CD14-positive monocyte (primary cell): ENCODE measurements around the gene EYA3. TPM values are rescaled to one million over a fixed set of nuclear protein-coding genes. Genes with fewer than 3 reads are reported as not detected.

Source experiments
- DNase-seq, 3 donors: peaks; one replicate each; pipeline ENCODE4 v3.0.0-alpha.2; 2011 to 2022
- H2AFZ ChIP-seq: 2 replicates; pipeline ENCODE4 v1.6.0; 2012; ENCODE audit warnings: mild to moderate bottlenecking, low read depth, low read length, inconsistent platforms; ENCODE audit not compliant: insufficient read depth, poor library complexity, severe bottlenecking
- H3K27ac ChIP-seq, 2 donors: 1 replicate in 1 of 2; 2 replicates in 1 of 2; pipeline ENCODE4 v1.5.1; 2012 to 2013; ENCODE audit warnings: low read length in 2 of 2, control low read depth in 1 of 2, inconsistent platforms in 1 of 2, low read depth in 1 of 2, mild to moderate bottlenecking in 1 of 2
- H3K27me3 ChIP-seq, 2 donors: one replicate each; pipeline versions ENCODE4 v1.6.0 to v1.6.1; 2011 to 2013; ENCODE audit warnings: low read length in 2 of 2; ENCODE audit not compliant: control insufficient read depth in 2 of 2, insufficient read depth in 2 of 2
- H3K36me3 ChIP-seq, 2 donors: replicated peaks in 1 of 2; 1 replicate in 1 of 2; 2 replicates in 1 of 2; pipeline versions ENCODE4 v1.5.1 to v1.6.1; 2012 to 2013; ENCODE audit warnings: low read length in 2 of 2, control low read depth in 1 of 2, inconsistent platforms in 1 of 2, mild to moderate bottlenecking in 1 of 2; ENCODE audit not compliant: insufficient read depth in 2 of 2, control insufficient read depth in 1 of 2
- H3K4me1 ChIP-seq, 2 donors: 1 replicate in 1 of 2; 2 replicates in 1 of 2; pipeline versions ENCODE4 v1.5.1 to v1.6.1; 2012 to 2013; ENCODE audit warnings: low read length in 2 of 2, control low read depth in 1 of 2, inconsistent platforms in 1 of 2, mild to moderate bottlenecking in 1 of 2, moderate library complexity in 1 of 2; ENCODE audit not compliant: insufficient read depth in 2 of 2, control insufficient read depth in 1 of 2
- H3K4me2 ChIP-seq: replicated peaks from 2 replicates; pipeline ENCODE3; 2012; ENCODE audit warnings: low read length, moderate library complexity, mild to moderate bottlenecking; ENCODE audit not compliant: poor library complexity, severe bottlenecking; ENCODE audit errors: extremely low read depth
- H3K4me3 ChIP-seq, 3 experiments: fragments of 200-600 bp in 1 of 3; sonication (generic) in 1 of 3; replicated peaks in 1 of 3; 1 replicate in 2 of 3; 2 replicates in 1 of 3; pipeline ENCODE4 v1.5.1; 2011 to 2013; ENCODE audit warnings: low read length in 3 of 3, mild to moderate bottlenecking in 3 of 3, control low read depth in 2 of 3, low read depth in 2 of 3, inconsistent platforms in 1 of 3, moderate library complexity in 1 of 3
- H3K79me2 ChIP-seq: 2 replicates; pipeline ENCODE4 v1.6.0; 2012; ENCODE audit warnings: mild to moderate bottlenecking, control low read depth, inconsistent platforms, low read length, moderate library complexity; ENCODE audit not compliant: insufficient read depth
- H3K9ac ChIP-seq: 2 replicates; pipeline ENCODE4 v1.6.0; 2017; ENCODE audit warnings: low read length, mild to moderate bottlenecking; ENCODE audit not compliant: insufficient read depth, poor library complexity, severe bottlenecking
- H3K9me3 ChIP-seq, 2 donors: replicated peaks in 1 of 2; 1 replicate in 1 of 2; 2 replicates in 1 of 2; pipeline versions ENCODE4 v1.5.1 to v1.6.1; 2012 to 2013; ENCODE audit warnings: low read length in 2 of 2, control low read depth in 1 of 2; ENCODE audit not compliant: control insufficient read depth in 1 of 2, insufficient read depth in 1 of 2
- H4K20me1 ChIP-seq: 2 replicates; pipeline ENCODE4 v1.6.0; 2012; ENCODE audit warnings: mild to moderate bottlenecking, low read length, control low read depth, moderate library complexity; ENCODE audit not compliant: insufficient read depth
- H3K27ac Mint-ChIP-seq, 7 donors: one replicate each; pipeline ENCODE4 v1.8.0; 2020; ENCODE audit warnings: mild to moderate bottlenecking in 7 of 7, mixed read lengths in 7 of 7, moderate library complexity in 6 of 7, inconsistent platforms in 2 of 7
- H3K27me3 Mint-ChIP-seq, 3 donors: one replicate each; pipeline ENCODE4 v1.8.0; 2021 to 2022; ENCODE audit warnings: low read depth in 3 of 3, mild to moderate bottlenecking in 3 of 3, mixed read lengths in 3 of 3, moderate library complexity in 3 of 3, inconsistent platforms in 1 of 3
- H3K36me3 Mint-ChIP-seq, 2 donors: one replicate each; pipeline ENCODE4 v1.8.0; 2020; ENCODE audit warnings: mixed read lengths in 2 of 2, inconsistent platforms in 1 of 2, mild to moderate bottlenecking in 1 of 2
- H3K4me1 Mint-ChIP-seq: one replicate; pipeline ENCODE4 v1.8.0; 2020; ENCODE audit warnings: mild to moderate bottlenecking, mixed read lengths
- H3K4me3 Mint-ChIP-seq, 2 donors: one replicate each; pipeline ENCODE4 v1.8.0; 2020; ENCODE audit warnings: mild to moderate bottlenecking in 2 of 2, mixed read lengths in 2 of 2, moderate library complexity in 1 of 2
- H3K9me3 Mint-ChIP-seq, 7 donors: one replicate each; pipeline ENCODE4 v1.8.0; 2020 to 2022; ENCODE audit warnings: mixed read lengths in 7 of 7, mild to moderate bottlenecking in 6 of 7, moderate library complexity in 6 of 7, inconsistent platforms in 2 of 7
- CTCF ChIP-seq: fragments of 200-600 bp; IDR thresholded peaks from one replicate; pipeline ENCODE4 v1.8.0; 2022; ENCODE audit warnings: antibody characterized with exemption, mild to moderate bottlenecking
- WGBS: methylation state at CpG from one replicate; pipeline ENCODE4 v1.1.5; 2013; ENCODE audit warnings: missing lambda C conversion rate; ENCODE audit not compliant: insufficient coverage; 5-methylcytosine and 5-hydroxymethylcytosine counted together
- intact Hi-C, 2 donors: fragments of 100-400 bp; cut with micrococcal nuclease; formaldehyde crosslinking; loops; one replicate each; pipeline versions ENCODE4 v1.15.0 to v1.15.1; 2023
- polyA plus RNA-seq, 3 donors: library from polyadenylated mRNA; depleted of rRNA in 1 of 3; unstranded in 2 of 3; stranded (reverse) in 1 of 3; fragments of 300-500 nt in 2 of 3; fragments of >200 nt in 1 of 3; fragmentation: Illumina TruSeq in 2 of 3; gene quantifications; 1 replicate in 2 of 3; 2 replicates in 1 of 3; pipeline ENCODE4 v1.2.3, GENCODE V29; 2012 to 2021

EYA3 gene
- polyA plus RNA-seq, 3 donors: 3.3 to 21.1 (median 3.7) TPM

GRCh38 chr1:28028873-28029654, 59.3 kb downstream of the EYA3 start:
- no peak overlapping the region for H3K4me3 ChIP-seq
- H3K27ac ChIP-seq: no peak overlapping the region
- no peaks in the 10 kb centered on the region for H3K4me1 ChIP-seq
- peaks cover 37 to 42% of the 10 kb centered on the region in 2 donors for H3K36me3 Mint-ChIP-seq
- TF ChIP-seq CTCF: no peak
- no peak overlapping the region for H3K4me3 Mint-ChIP-seq
- WGBS: no CpG with 5 or more reads among the region's 3 CpGs
- no peaks in the 10 kb centered on the region for H3K79me2 ChIP-seq
- H2AFZ ChIP-seq: no peak overlapping the region
- H3K4me1 Mint-ChIP-seq: no peaks in the 10 kb centered on the region
- H3K4me2 ChIP-seq: no peak overlapping the region
- H4K20me1 ChIP-seq: peaks cover 3% of the 10 kb centered on the region
- H3K27me3 Mint-ChIP-seq: no peaks in the 10 kb centered on the region
- H3K9me3 ChIP-seq: no peaks in the 10 kb centered on the region
- DNase-seq: no peak
- H3K27ac Mint-ChIP-seq: no peak overlapping the region
- intact Hi-C loops: no loop called here
- H3K27me3 ChIP-seq: no peaks in the 10 kb centered on the region
- peaks cover 42 to 80% of the 10 kb centered on the region in 2 donors for H3K36me3 ChIP-seq
- no peak overlapping the region for H3K9ac ChIP-seq
- H3K9me3 Mint-ChIP-seq: no peaks in the 10 kb centered on the region

DNA sequence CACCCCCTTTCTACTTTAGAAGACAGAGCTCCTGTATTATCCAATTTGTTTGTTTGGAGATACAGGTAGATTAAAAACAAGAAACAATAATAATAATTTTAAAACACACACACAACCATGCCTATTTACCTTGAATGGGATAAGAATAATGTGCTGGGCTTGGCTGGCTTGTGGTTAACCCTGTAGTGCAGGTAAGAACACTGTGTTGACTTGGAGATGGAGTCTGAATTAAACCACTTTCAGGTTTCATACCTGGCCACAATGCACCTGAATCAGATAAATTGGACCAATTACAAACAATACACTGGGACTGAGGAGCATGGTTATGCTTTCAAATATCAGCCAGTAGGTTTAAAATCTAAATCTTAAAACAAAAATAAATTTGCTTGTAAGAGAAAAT, 60.8 kb downstream of the EYA3 start:
- Histone ChIP-seq H3K4me3 (no peak overlapping the region), H3K79me2 (no peaks in the 10 kb centered on the region), H3K36me3 (peaks cover 38 to 89% of the 10 kb centered on the region in 2 donors), H4K20me1 (peaks cover 3% of the 10 kb centered on the region), H3K4me1 (no peaks in the 10 kb centered on the region), H3K4me2 (no peak overlapping the region), H3K27ac (no peak overlapping the region), H2AFZ (no peak overlapping the region), H3K9me3 (no peaks in the 10 kb centered on the region), H3K9ac (no peak overlapping the region), H3K27me3 (no peaks in the 10 kb centered on the region)
- Mint-ChIP-seq H3K27me3 (peaks cover 0 to 2% (median 0%) of the 10 kb centered on the region in 3 donors), H3K36me3 (peaks cover 41 to 50% of the 10 kb centered on the region in 2 donors), H3K4me1 (no peaks in the 10 kb centered on the region), H3K27ac (no peak overlapping the region), H3K4me3 (no peak overlapping the region), H3K9me3 (no peaks in the 10 kb centered on the region)
- TF ChIP-seq CTCF: no peak
- no peak for DNase-seq
- intact Hi-C loops: no loop called here
